ENCODE results near the gene APLNR.

The APLNR gene

DNA sequence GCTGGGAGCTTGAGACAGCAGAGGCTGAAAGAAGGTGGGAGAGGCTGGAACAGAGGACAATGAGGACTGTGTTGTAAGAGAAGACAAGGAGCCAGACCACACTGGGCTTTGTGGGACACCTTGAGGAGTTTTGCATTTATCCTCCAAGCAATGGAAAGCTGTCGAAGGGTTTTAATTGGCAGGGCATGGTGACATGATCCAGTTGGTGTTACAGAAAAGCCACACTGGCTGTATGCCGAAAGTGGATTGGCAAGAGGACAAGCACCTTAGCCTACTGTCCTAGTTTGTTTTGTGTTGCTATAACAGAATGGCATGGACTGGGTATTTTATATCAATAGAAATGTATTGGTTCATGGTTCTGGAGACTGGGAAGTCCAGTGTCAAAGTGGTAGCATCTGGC lies 14.0 kb upstream of the APLNR start:
- no peak for DNase-seq (ENCODE audit: low read depth)

DNA sequence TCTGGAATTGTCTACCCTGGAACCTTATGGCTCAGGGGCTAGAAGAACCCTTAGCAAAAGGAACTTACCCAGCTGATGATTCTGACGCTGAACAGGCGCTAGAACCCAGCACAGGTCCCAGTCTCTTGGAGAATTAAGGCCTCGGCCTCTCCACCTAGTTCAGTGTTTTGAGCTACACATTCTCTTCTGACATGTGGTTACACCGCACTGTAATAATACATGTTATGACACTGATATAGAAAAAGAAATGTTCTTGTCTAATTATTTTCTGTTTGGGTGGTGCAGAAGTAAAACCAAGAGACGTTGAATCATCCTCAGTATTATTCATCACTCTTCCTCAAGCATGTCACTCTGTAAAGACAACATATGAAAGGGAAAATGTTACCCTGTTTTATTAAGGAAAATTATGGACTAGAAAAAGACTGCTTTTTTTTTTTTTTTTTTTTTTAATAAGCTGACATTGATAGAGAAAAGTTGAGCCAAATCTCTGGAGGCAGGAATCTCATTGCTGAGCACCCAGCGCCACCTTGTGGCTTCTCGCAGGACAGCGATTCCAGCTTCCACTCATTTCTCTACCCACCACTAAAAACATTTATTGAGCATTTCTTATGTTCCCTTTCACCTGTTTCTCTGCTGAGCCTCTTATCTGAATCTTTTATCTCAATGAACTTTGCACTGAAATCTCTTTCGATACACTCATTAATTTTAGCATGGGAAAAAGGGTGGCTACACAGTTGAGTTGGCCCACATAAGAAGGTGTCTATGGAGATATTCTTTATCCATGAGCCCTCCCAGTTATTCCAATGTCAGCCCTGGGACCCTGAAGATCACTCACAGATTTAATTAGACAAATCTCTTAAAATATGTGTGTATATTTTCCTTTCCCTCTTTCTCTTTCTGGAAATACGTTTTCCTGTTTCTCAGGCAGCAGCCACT lies 12.6 kb upstream of the APLNR start:
- DNase-seq (ENCODE audit: low read depth): no peak

DNA sequence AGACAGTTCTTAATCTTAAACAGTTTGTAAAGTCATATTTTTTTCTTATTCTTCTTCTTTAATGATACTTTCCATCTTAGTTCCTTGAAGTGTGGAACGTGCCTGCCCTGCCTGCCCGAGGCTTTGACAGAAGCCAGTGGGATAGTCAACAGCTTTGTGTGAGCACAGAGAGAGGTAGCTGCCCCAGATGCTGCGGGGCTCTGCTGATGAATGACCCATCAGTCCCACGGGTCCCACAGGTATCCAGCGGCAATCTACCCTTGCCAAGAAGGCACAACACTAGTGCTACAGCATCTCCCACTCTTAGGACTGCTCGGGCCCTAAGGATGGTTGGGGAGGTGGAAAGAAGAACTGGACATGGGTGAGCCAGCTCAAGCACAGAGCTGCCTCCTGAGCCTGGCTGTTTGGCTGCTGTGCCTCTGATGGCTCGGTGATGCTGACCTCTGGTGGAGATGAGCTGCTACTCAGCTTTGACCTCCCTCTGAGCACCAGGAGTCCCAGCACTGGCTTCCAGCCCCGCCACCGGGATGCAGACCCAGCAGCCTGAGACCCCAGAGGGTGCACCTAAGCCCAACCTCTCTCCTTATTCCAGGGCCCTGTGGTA lies 11.8 kb upstream of the APLNR start:
- no peak for DNase-seq (ENCODE audit: low read depth)

DNA sequence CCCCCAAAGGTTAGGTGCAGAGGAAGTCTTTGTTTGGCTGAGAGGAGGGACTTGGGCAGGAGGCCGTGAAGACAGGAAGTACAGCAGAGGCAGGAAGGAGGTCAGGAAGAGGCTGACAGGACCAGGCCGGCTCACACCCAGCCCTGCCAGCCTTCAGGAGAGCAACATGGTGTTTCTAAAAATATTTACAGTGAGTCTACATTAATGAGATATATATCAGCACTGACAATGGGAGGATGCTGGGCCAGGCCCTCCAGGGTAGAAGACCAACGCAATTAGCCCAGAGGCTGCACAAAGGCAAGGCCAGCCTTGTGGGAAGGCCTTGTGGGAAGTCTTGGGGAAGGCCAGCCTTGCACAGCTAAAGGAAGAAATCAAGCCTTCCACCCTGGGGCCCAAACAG lies 7.9 kb upstream of the APLNR start:
- no peak for DNase-seq (ENCODE audit: low read depth)

DNA sequence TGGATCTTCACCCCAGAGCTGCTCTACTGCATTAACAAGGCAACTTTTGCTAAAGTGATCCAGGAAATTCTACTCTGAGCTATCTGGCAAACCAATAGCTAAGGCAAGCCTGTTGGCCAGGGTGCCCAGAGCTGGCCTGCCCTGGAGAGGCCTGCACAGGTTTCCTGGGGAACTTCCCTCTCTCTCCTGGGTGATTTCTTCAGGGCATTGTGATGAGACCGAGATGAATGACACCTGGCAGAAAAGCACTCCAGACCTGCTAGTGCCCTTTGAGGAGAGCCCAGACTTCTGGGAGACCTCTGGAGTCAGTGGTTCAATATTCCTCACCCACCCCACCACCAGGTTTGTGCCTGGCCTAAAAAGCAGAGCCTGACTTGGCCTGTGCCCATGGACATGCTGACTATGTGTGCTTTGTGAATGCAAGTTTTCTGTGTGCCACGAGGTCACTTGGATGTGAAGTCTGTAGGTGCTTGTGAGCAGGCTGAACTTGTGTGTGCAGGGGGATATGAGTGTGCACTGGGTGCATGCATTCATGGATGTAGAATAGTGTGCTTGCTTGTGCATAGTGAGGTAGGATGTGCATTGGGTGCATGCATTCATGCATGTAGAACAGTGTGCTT lies 4.4 kb upstream of the APLNR start:
- no peak for DNase-seq (ENCODE audit: low read depth)

DNA sequence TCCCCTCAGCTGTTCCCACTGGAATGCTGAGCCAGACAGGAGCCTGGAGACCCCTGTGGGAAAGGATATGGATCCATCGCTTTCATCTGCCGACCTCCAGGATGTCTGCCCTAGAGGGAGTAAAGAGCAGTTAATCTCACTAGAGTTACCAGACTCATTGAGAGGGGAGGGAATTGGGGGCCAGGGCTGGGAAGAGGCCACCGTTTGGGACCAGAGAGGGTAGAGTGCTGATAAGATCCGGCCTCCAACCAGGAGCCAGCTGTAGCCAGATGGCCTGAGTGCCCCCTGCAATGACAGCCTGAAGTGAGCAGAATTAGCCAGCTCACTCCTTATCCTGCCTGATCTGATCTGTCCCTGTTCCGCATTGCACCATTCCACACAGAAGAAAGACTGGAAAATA lies 3.7 kb upstream of the APLNR start:
- DNase-seq (ENCODE audit: low read depth): no peak

DNA sequence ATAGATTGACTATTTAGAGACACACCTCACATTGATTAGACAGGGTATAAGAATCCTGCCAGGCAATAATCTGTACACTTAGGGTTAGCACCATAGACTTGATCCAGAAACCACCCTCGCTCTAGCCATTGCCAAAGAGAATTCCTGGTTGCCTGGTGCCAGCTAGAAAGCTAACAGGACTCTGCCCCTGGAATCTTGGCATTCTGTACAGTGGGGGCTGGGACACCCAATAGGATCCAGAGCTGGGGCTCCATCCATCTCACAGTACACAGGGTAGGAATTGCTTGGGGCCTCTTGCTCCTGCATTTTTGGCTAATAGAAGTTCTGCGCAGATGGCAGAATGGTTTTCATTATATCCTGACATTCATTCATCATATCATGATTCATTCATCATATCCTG lies 3.0 kb upstream of the APLNR start:
- DNase-seq (ENCODE audit: low read depth): no peak

DNA sequence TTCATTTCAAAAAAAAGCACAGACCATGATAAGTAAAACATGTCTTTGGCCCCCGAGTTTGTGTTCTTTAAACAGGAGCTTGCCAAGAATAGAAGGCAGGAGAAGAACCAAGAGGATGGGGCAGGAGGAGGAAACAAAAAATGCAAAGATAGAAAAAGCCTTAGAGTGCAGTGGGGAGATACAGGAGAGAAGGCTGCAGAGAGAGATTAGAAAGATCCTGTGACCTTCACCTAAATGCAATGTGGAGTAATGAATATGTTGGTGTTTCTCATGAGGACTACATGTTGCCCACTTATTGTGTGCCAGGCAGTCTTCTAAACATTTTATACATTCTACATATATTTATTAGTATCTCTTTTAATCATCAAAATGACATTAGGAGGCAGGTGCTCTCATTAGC lies 2.3 kb upstream of the APLNR start:
- DNase-seq (ENCODE audit: low read depth): no peak

DNA sequence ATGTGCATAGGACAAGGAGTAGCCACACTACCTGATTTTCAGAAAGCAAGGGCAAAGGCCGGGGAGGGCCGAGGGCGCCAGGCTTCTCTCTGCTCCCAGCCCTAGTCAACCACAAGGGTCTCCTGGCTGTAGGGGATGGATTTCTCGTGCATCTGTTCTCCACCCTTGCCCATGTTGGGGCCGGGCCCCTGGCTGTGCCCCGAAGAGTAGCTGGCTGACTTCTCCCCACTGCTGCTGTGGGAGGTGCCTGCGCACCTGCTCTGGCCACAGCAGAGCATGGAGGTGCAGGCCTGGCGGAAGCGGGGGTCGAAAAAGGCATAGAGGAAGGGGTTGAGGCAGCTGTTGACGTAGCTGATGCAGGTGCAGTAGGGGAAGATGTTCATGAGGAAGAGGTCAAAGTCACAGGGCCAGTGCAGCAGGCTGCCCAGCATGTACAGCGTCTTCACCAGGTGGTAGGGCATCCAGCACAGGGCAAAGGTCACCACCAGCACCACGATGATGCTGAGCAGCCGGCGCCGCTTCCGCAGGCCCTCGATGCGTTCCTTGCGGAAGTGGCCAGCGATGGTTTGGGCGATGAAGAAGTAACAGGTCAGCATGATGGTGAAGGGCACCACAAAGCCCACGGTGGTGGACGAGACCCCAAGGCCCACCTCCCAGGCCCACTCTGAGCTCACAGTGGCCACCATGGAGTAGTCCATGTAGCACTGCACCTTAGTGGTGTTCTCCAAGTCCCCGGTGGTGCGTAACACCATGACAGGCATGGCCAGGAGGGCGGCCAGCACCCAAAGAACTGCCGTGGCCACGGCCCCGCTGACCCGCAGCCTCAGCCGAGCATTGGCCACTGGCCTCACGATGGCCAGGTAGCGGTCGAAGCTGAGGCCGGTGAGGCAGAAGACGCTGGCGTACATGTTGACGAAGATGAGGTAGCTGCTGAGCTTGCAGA lies 1.0 kb downstream of the APLNR start:
- no peak for DNase-seq (ENCODE audit: low read depth)

DNA sequence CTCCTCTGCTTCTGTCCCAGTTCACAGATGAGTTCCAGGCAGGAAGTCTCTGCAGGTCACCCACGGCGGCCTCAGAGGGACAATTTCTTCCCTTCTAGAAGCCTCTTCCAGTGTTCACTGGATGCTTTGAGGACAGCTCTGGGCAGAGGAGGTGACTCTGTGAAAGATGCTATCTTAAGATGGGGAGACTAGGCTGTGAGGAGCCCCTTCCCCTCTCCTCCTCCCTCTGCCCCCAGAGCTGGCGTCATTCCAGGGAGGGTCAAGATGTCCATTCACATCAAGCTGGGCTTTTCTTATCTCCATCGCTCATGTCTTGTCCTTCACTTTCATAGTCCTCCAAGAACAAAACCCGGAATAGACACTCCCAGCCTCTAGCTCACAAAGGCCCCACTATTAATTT lies 3.3 kb downstream of the APLNR start:
- DNase-seq (ENCODE audit: low read depth): no peak

DNA sequence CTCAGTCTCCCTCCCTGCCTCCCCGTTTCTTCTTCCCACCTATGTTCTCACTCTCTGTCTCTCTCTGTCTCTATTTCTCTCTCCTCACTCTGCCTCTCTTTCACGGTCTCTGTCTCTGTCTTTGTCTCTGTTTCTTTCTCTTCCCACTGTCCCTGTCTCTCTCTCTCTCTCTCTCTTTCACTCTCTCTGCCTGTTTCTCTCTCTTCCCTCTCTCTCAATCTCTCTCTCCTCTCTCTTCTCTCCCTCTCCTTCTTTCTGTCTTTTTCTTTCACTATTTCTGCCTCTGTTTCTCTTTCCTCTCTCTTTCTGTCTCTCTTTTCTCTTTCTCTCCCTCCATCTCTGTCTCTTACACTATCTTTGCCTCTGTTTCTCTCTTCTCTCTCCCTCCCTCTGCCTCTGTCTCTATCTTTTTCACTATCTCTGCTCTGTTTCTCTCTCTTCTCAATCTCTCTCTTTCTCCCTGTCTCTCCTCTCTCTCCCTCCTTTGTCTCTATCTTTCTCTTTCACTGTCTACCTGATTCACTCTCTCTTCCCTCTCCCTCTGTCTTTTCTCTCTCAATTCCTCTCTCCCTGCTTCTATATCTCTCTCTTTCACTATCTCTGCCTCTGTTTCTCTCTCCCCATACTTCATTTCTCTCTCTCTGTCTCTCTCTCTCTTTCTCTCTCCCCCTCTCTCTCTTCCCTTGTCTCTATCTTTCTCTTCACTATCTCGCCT lies 5.4 kb downstream of the APLNR start:
- no peak for DNase-seq (ENCODE audit: low read depth)

DNA sequence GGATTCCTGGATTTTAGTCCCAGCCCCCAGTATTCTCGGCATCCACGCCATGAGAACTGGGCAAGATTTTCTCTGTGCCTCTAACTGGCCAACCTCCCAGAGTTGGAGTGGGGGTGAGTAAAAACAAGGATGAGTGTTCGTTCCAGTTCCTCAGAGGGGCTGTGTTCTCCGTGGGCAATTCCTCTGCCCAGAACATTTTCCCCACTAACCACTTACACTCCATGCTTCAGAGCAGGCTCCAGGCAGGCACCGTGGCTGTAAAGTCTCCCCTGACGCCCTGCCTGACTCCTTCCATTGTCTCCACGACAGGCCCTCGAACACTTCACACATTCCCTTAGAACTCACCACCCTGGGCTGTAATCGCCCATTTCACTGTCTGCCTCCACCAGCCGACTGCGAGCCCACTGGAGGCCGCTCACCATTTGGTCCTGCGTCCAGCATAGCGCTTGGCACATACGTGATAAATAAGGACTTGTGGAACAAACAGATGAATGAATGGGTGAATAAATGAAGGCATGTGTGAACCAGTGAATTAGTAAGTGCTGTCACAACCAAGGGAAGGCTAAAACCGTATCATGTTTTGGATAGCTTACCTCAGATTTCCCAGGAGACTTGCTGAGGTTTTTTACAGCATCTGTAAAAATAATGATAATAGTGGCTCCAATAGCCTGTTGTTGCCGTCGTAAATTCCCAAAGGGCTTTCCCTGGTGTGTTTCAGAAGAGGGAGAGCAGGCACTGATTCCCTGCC lies 6.1 kb downstream of the APLNR start:
- DNase-seq (ENCODE audit: low read depth): no peak

DNA sequence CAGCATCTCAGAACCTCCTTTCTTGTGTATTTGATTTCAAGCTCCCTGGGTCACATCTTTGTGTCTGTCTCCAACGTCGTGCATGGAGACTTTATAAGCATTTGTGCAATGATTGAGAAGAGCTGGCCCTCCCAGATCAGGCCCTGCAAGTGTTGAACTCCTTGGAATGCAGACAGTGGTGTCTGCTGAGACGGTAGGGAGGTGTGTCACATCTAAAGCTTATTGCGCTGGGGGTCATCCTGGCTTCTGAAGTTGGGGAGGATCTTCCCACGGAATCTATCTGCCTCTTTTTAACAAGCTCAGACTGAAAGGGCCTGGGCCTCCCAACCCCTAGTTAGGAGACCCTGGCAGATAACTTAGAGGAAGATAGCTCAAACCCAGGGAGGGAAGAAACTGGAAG lies 6.7 kb downstream of the APLNR start:
- DNase-seq (ENCODE audit: low read depth): no peak

DNA sequence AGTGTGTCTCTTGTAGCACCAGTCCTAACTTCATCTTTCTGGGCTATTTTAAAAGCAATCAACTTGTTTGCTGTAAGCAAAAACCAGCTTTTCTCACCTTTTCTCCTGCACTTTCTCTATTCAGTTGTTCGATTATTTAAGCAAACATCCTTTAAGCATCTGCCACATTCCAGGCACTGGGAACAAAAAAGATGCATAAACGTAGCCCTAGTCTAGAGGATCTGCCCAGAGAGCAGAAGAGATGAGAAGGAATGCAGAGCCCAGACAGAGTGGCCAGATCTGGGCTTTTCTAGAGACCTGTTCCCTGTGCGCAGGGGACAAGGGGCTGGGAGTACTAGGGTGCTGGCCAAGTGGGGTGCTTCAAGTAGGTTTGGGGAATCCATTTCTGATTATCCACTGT lies 8.4 kb downstream of the APLNR start:
- DNase-seq (ENCODE audit: low read depth): no peak

DNA sequence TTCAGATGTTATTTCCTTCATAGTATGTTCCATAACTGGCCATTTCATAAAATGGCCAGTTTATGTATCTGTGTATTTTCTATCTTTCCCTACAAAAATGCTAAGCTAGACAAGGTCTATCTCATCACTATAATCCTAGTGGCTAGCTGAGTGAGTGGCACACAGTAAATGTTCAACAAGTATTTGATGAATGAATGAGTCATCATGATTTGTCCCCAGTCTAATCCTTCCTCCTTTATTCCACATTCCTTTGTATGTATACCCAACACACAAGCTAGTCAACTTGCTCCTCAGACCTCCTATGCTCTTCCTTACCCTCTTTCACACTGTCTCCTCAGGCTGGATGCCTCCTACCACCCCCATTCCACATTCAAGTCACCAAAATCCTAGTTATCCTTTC lies 12.5 kb downstream of the APLNR start:
- no peak for DNase-seq (ENCODE audit: low read depth)

DNA sequence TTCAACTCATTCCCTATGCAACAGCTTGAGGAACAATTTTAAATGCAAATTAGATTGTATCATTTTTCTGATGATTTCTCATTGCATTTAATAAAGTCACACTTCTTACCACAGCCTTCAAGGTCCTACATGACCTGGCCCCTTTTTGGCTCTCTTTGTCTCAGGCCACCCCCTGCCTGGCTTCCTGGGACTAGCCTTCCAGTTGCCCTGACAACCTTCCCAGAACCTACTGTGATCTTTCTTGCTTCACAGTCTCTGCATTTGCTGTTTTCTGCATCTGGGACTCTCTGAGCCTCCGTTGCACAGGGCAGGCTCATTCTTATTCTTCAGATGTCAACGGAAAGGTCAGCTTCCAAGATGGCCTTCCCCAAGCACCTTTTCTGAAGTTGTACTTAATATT lies 12.9 kb downstream of the APLNR start:
- no peak for DNase-seq (ENCODE audit: low read depth)

DNA sequence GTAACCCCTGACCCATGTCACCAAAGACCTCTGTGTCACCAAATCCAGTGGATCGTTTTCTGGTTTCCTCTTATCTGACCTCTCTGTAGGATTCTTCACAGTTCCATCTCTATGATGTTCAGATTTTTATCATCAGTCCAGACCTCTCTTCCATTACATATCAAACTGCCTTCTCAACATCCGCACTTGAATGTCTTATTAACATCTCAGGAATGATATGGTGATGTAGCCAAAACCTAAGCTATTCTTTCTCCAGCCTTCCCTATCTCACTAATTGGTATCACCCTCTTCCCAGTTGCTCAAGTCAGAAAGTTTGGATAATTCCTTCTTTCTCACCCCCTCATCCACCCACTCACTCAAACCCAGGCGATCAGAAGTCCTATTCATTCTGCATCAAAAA lies 13.4 kb downstream of the APLNR start:
- no peak for DNase-seq (ENCODE audit: low read depth)

DNA sequence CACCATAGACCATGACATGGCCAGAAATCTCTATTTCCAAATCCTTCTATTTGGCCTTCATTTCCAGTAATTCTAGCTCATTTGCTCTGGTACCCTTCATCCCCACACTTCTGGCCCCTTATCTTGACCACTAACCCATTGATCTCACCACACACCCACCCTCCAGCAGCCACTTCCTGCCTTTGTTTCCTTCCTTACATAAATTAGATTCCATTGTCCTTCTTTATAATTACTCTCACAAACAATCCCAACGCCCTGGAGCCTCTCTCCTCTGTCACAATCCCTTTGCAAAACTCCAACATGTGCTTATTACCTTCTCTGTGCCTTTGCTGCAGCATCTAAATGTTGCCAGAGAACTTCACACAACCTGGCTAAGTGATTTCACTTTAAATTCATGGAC lies 14.8 kb downstream of the APLNR start:
- no peak for DNase-seq (ENCODE audit: low read depth)

DNA sequence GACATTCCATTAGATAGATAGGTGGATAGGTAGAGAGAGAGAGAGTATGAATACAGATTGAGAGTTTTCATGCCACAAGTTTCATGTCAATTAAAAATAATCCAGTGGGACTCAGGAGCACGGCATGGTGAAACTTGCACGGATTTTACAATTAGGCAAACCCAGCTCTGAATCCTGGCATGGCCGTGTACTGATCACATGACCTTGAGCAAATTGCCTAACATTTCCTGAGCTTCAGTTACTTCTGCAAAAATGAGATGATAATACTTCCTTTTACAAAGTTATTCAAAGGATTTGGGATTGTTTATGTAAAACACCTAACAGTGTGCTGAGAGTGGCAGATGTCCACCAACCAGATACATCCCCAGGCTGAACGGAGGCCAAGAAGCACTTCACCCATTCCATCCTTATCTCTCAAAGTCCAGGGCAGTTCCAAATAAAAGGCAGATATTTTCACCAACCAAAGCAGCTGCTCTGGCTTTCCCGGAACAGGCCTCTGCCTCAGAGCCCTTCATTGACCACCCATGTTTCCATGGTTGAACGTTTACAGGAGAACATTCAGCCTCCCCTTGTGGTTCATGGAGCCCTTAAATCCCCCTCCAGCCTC lies 17.9 kb downstream of the APLNR start:
- DNase-seq (ENCODE audit: low read depth): no peak

DNA sequence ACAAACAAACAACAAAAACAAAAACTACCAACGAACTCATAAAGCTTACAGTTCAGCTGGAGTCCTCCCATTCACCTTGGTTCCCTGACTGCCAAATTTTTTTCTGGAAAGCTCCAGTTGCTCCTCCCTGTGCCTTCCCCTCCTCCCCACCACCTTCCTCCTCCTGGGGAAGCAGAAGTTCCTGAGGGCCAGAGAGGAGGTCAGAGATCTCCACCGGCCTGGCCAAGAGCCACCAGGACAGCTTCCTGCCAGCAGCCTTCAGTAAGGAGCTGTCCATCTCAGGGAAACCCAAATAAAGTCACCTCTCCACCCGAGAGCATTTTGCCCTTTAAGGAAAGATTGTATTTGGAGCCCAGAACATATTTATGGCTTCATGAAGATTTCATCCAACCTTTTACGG lies 20.0 kb downstream of the APLNR start:
- DNase-seq (ENCODE audit: low read depth): no peak
